Kidney epithelial cell (primary cell): ENCODE data around the gene CTIF. TPM values are rescaled to one million over a fixed set of nuclear protein-coding genes. Genes with fewer than 3 reads are reported as not detected.
"Not testable (repeated sequence)": the region's sequence is repeated elsewhere in the genome, so short reads cannot be mapped to it uniquely, and the experiment has no call there.

Experiments
- DNase-seq: peaks from one replicate; pipeline ENCODE4 v3.0.0-alpha.2; 2010; ENCODE audit warnings: low read depth
- H3K27me3 ChIP-seq: 2 replicates; pipeline ENCODE4 v1.6.0; 2011; ENCODE audit warnings: low read length; ENCODE audit not compliant: control insufficient read depth, insufficient read depth
- H3K36me3 ChIP-seq: 2 replicates; pipeline ENCODE4 v1.5.1; 2011; ENCODE audit warnings: low read length; ENCODE audit not compliant: control insufficient read depth, insufficient read depth
- H3K4me3 ChIP-seq: 2 replicates; pipeline ENCODE4 v1.5.1; 2011; ENCODE audit warnings: low read depth, mild to moderate bottlenecking, control low read depth, low read length
- CTCF ChIP-seq: IDR thresholded peaks from 2 replicates; pipeline ENCODE4 v1.5.1; 2011; ENCODE audit warnings: mild to moderate bottlenecking, moderate library complexity, low read length, control low read depth, inconsistent platforms; ENCODE audit not compliant: insufficient read depth, poor library complexity, severe bottlenecking
- total RNA-seq: library from RNA; depleted of rRNA; stranded (reverse); fragments of >200 nt; gene quantifications from 2 replicates; pipeline ENCODE4 v1.2.3, GENCODE V29; 2015

Gene CTIF
- total RNA-seq, 1 donor from 2014 or later = 24.3 TPM

GRCh38 chr18:48866028-48866733, 327.4 kb downstream of the CTIF start:
- no peak for DNase-seq
- Histone ChIP-seq H3K27me3 (no peaks in the 10 kb centered on the region), H3K4me3 (no peak overlapping the region), H3K36me3 (no peaks in the 10 kb centered on the region)
- TF ChIP-seq CTCF = no peak

- Histone ChIP-seq H3K36me3 (no peaks in the 10 kb centered on the region), H3K27me3 (no peaks in the 10 kb centered on the region), H3K4me3 (no peak overlapping the region)
- DNase-seq = no peak
- TF ChIP-seq CTCF = no peak
Measured at GRCh38 chr18:48866856-48867255, 328.0 kb downstream of the CTIF start.

- TF ChIP-seq CTCF = no peak
- Histone ChIP-seq H3K27me3 (no peaks in the 10 kb centered on the region), H3K4me3 (no peak overlapping the region), H3K36me3 (no peaks in the 10 kb centered on the region)
- DNase-seq = no peak
Measured at GRCh38 chr18:48867978-48868377, 329.1 kb downstream of the CTIF start.

GRCh38 chr18:48868468-48869466, 329.9 kb downstream of the CTIF start:
- H3K27me3 ChIP-seq = no peaks in the 10 kb centered on the region
- H3K36me3 ChIP-seq = no peaks in the 10 kb centered on the region
- H3K4me3 ChIP-seq = no peak overlapping the region
- no peak for DNase-seq
- TF ChIP-seq CTCF = no peak

GRCh38 chr18:48869591-48869990, 330.8 kb downstream of the CTIF start:
- no peak for TF ChIP-seq CTCF
- no peak overlapping the region for H3K4me3 ChIP-seq
- no peaks in the 10 kb centered on the region for H3K27me3 ChIP-seq
- DNase-seq = no peak
- H3K36me3 ChIP-seq = no peaks in the 10 kb centered on the region

GRCh38 chr18:48870926-48871325, 332.1 kb downstream of the CTIF start:
- H3K27me3 ChIP-seq, DNase-seq, H3K36me3 ChIP-seq, H3K4me3 ChIP-seq: not testable (repeated sequence)
